Mesothelial cell of epicardium (in vitro differentiated cells): ENCODE data around the gene MYRF. TPM values are rescaled to one million over a fixed set of nuclear protein-coding genes. Genes with fewer than 3 reads are reported as not detected.

Experiments
- DNase-seq, 2 experiments: peaks; one replicate each; pipeline ENCODE4 v3.0.0; 2021; ENCODE audit warnings: low spot score in 2 of 2; ENCODE audit not compliant: unreplicated experiment in 2 of 2
- H3K27ac Mint-ChIP-seq: 2 replicates; pipeline ENCODE4 v1.8.0; 2021; ENCODE audit warnings: mixed read lengths
- H3K27me3 Mint-ChIP-seq: 2 replicates; pipeline ENCODE4 v1.8.0; 2021; ENCODE audit warnings: low read depth, mixed read lengths
- H3K36me3 Mint-ChIP-seq: 2 replicates; pipeline ENCODE4 v1.8.0; 2021; ENCODE audit warnings: mixed read lengths
- H3K4me1 Mint-ChIP-seq: 2 replicates; pipeline ENCODE4 v1.8.0; 2021; ENCODE audit warnings: mixed read lengths
- H3K4me3 Mint-ChIP-seq: 2 replicates; pipeline ENCODE4 v1.8.0; 2021; ENCODE audit warnings: mild to moderate bottlenecking, moderate library complexity, mixed read lengths
- H3K9me3 Mint-ChIP-seq: 2 replicates; pipeline ENCODE4 v1.8.0; 2021; ENCODE audit warnings: mixed read lengths
- CTCF ChIP-seq: fragments of 200-600 bp; sonication (generic); IDR thresholded peaks from one replicate; pipeline ENCODE4 v1.5.0; 2021; ENCODE audit warnings: antibody characterized with exemption; ENCODE audit not compliant: unreplicated experiment
- total RNA-seq: library from RNA; stranded (reverse); gene quantifications from 3 replicates; pipeline ENCODE4 v1.2.1, GENCODE V29; 2021

Gene MYRF
- total RNA-seq, 1 donor from 2014 or later = 428 TPM

- no peaks in the 10 kb centered on the region for H3K36me3 Mint-ChIP-seq
- H3K27ac Mint-ChIP-seq = no peak overlapping the region
- peaks cover 2% of the 10 kb centered on the region for H3K4me1 Mint-ChIP-seq
Measured at GRCh38 chr11:61712846-61713245, 39.6 kb upstream of the MYRF start.

GRCh38 chr11:61713464-61713863, 39.0 kb upstream of the MYRF start:
- Mint-ChIP-seq H3K36me3 (no peaks in the 10 kb centered on the region), H3K9me3 (no peaks in the 10 kb centered on the region), H3K27me3 (no peaks in the 10 kb centered on the region), H3K27ac (no peak overlapping the region), H3K4me1 (peaks cover 7% of the 10 kb centered on the region), H3K4me3 (no peak overlapping the region)
- DNase-seq = no peak
- no peak for TF ChIP-seq CTCF

More at GRCh38 chr11:61712846-61713245, 39.6 kb upstream of the MYRF start:
- no peaks in the 10 kb centered on the region for H3K9me3 Mint-ChIP-seq
- no peak for DNase-seq
- no peak for TF ChIP-seq CTCF
- H3K4me3 Mint-ChIP-seq = no peak overlapping the region
- no peaks in the 10 kb centered on the region for H3K27me3 Mint-ChIP-seq

- TF ChIP-seq CTCF = no peak
- H3K36me3 Mint-ChIP-seq = no peaks in the 10 kb centered on the region
- no peak for DNase-seq
- peaks cover 9% of the 10 kb centered on the region for H3K4me1 Mint-ChIP-seq
- H3K27ac Mint-ChIP-seq = no peak overlapping the region
- no peaks in the 10 kb centered on the region for H3K27me3 Mint-ChIP-seq
- H3K9me3 Mint-ChIP-seq = no peaks in the 10 kb centered on the region
- H3K4me3 Mint-ChIP-seq = no peak overlapping the region
Measured at GRCh38 chr11:61713906-61714305, 38.5 kb upstream of the MYRF start.

- no peak for TF ChIP-seq CTCF
- DNase-seq = no peak
- Mint-ChIP-seq H3K36me3 (no peaks in the 10 kb centered on the region), H3K4me1 (peaks cover 12% of the 10 kb centered on the region), H3K27ac (no peak overlapping the region), H3K27me3 (no peaks in the 10 kb centered on the region), H3K4me3 (no peak overlapping the region), H3K9me3 (no peaks in the 10 kb centered on the region)
Measured at GRCh38 chr11:61714316-61714715, 38.1 kb upstream of the MYRF start.

GRCh38 chr11:61714916-61715315, 37.5 kb upstream of the MYRF start:
- Mint-ChIP-seq H3K9me3 (no peaks in the 10 kb centered on the region), H3K27ac (no peak overlapping the region), H3K4me3 (no peak overlapping the region), H3K4me1 (peaks cover 12% of the 10 kb centered on the region), H3K36me3 (no peaks in the 10 kb centered on the region), H3K27me3 (no peaks in the 10 kb centered on the region)
- DNase-seq = no peak
- no peak for TF ChIP-seq CTCF

GRCh38 chr11:61715867-61716266, 36.6 kb upstream of the MYRF start:
- Mint-ChIP-seq H3K27ac (no peak overlapping the region), H3K36me3 (no peaks in the 10 kb centered on the region), H3K27me3 (no peaks in the 10 kb centered on the region), H3K4me3 (no peak overlapping the region), H3K4me1 (peaks cover 12% of the 10 kb centered on the region), H3K9me3 (no peaks in the 10 kb centered on the region)
- TF ChIP-seq CTCF = no peak
- DNase-seq = no peak
